Spinal cord (tissue), 10 donors: ENCODE data around the gene SHISAL1. TPM values are rescaled to one million over a fixed set of nuclear protein-coding genes. Genes with fewer than 3 reads are reported as not detected.
A peak's percentile ranks its signal among the peaks of the same experiment; 100 is the strongest.
"Not testable (repeated sequence)": the region's sequence is repeated elsewhere in the genome, so short reads cannot be mapped to it uniquely, and the experiment has no call there.

Experiments
- DNase-seq, 6 donors: peaks; one replicate each; pipeline versions ENCODE4 v3.0.0 to v3.0.0-alpha.2; 2013 to 2015; ENCODE audit warnings: low spot score in 6 of 6, low read depth in 4 of 6
- H3K27ac ChIP-seq: one replicate; pipeline ENCODE4 v1.5.1; 2013; ENCODE audit warnings: low read depth, low read length, control low read depth
- H3K27me3 ChIP-seq: one replicate; pipeline ENCODE4 v1.6.1; 2013; ENCODE audit warnings: low read length; ENCODE audit not compliant: control insufficient read depth, insufficient read depth
- H3K36me3 ChIP-seq: one replicate; pipeline ENCODE4 v1.6.1; 2013; ENCODE audit warnings: low read length; ENCODE audit not compliant: control insufficient read depth, insufficient read depth
- H3K4me1 ChIP-seq: one replicate; pipeline ENCODE4 v1.6.1; 2013; ENCODE audit warnings: low read length; ENCODE audit not compliant: control insufficient read depth, insufficient read depth
- H3K4me3 ChIP-seq: one replicate; pipeline ENCODE4 v1.5.1; 2013; ENCODE audit warnings: low read depth, low read length, control low read depth
- H3K9me3 ChIP-seq: one replicate; pipeline ENCODE4 v1.6.1; 2013; ENCODE audit warnings: low read length; ENCODE audit not compliant: control insufficient read depth, insufficient read depth
- WGBS: methylation state at CpG from one replicate; pipeline ENCODE4 v1.1.5; 2013; ENCODE audit warnings: missing lambda C conversion rate; ENCODE audit not compliant: insufficient coverage; 5-methylcytosine and 5-hydroxymethylcytosine counted together
- polyA plus RNA-seq, 2 donors: library from polyadenylated mRNA; unstranded; fragments of 120-200 nt; gene quantifications; one replicate each; pipeline ENCODE4 v1.2.1, GENCODE V29; 2013; ENCODE audit not compliant: insufficient read length in 2 of 2
- total RNA-seq, 2 donors: library from RNA; depleted of rRNA in 1 of 2; stranded (reverse); fragments of 120-200 nt in 1 of 2; fragments of >200 nt in 1 of 2; gene quantifications; one replicate each; pipeline versions ENCODE4 v1.2.3 to v1.2.4, GENCODE V29; 2013 to 2014
- donor health status: healthy.

The SHISAL1 gene
- total and polyA plus RNA-seq, 4 donors, result 8.2 to 17.0 (median 13.7) TPM

DNA sequence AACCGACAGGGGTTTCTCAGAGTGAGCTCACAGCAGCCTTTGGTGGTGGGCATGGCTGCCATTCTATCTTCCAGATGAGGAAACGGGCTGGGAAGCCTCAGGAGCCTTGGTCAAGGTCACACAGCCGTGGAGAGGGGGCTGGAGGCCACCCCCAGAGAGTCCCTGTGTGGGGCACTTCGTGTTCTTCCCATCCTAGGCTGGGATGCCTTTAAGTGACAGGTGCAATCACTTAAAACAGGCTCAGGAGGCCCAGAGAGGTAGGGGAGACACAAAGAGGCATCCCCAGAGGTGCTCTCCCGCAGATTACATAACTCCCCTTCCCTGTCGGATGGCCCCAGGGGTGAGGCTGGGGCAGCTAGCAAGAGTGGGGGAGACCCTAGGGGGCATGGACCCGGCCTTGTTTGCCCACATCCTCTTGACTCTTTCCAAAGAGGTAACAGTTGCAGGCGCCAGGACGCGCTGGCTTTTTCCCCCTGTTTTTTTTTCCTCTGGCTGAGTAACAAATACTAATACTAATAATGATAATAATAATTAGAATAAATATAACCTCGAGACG is 17.5 kb upstream of the SHISAL1 start:
- Histone ChIP-seq H3K4me1 (peaks cover 65% of the 10 kb centered on the region), H3K27me3 (peaks cover 27% of the 10 kb centered on the region)

DNA sequence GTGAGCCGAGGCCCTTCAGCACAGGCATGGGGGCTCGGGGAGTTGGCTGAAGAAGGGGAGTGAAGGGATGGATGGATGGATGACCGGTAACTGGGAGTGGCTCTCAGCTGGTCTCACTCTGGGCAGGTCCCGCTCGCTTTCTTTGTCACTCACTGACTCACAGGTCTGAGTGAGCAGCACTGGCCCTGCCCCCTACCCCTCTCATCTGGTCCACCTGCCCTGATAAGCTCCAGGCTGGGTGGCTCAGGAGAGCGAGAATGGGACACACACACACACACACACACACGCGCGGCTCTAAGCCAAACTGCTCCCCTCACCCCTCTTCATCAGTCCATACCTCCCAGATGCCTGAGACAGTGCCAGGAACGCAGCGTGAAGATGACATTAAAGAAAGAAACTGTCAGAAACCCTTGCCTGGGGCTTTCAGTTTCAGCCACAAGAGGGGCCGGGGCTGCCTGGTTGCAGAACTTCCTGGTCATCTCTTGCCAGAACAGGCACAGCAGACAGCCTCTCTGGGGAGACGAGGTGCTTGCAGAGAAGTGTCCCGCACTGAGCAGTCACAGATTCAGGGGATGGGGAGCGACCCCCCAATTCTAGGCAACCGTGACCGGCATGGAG is 16.5 kb upstream of the SHISAL1 start:
- Histone ChIP-seq H3K9me3 (no peaks in the 10 kb centered on the region), H3K4me3 (no peak overlapping the region), H3K27ac (no peak overlapping the region), H3K36me3 (no peaks in the 10 kb centered on the region), H3K4me1 (peaks cover 72% of the 10 kb centered on the region), H3K27me3 (peaks cover 27% of the 10 kb centered on the region)
- 60% methylated on average over 13 of the region's 17 CpGs for WGBS
- DNase-seq, result peak in 1 of 6 donors; percentile 80

More for the DNA sequence above, 17.5 kb upstream of the SHISAL1 start:
- Histone ChIP-seq H3K27ac (no peak overlapping the region), H3K4me3 (no peak overlapping the region), H3K9me3 (no peaks in the 10 kb centered on the region), H3K36me3 (no peaks in the 10 kb centered on the region)
- DNase-seq, result no peak
- WGBS, result 44% methylated on average over 4 of the region's 12 CpGs

- Histone ChIP-seq H3K27me3 (peaks cover 27% of the 10 kb centered on the region), H3K36me3 (no peaks in the 10 kb centered on the region), H3K27ac (no peak overlapping the region), H3K4me1 (peaks cover 72% of the 10 kb centered on the region), H3K4me3 (no peak overlapping the region), H3K9me3 (no peaks in the 10 kb centered on the region)
- DNase-seq, result no peak
- 90% methylated on average over 5 of the region's 5 CpGs for WGBS
Measured at GRCh38 chr22:44328762-44329161, 16.0 kb upstream of the SHISAL1 start.

DNA sequence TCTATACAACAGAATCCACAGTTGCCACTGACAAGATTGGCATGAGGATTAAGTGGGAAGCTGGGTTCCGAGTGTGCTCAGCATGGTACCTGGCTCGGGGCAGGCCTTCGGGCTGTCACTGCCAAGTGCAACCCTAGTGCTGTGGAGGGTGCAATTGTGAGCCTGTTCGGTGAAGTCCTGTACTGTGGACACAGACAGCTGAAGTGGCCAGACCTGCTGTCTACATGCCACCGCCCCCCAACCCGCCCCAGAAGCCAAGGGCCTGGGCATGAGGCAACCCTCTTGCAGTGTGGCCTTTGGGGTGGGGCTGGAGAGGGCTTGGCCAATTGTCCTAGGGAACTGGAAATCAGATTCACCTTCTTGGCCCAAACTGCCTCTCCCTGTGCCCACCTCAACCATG is 15.6 kb upstream of the SHISAL1 start:
- Histone ChIP-seq H3K9me3 (no peaks in the 10 kb centered on the region), H3K36me3 (no peaks in the 10 kb centered on the region), H3K27me3 (peaks cover 27% of the 10 kb centered on the region), H3K4me1 (peaks cover 72% of the 10 kb centered on the region), H3K27ac (no peak overlapping the region), H3K4me3 (no peak overlapping the region)
- DNase-seq, result no peak
- 81% methylated on average over 6 of the region's 6 CpGs for WGBS

DNA sequence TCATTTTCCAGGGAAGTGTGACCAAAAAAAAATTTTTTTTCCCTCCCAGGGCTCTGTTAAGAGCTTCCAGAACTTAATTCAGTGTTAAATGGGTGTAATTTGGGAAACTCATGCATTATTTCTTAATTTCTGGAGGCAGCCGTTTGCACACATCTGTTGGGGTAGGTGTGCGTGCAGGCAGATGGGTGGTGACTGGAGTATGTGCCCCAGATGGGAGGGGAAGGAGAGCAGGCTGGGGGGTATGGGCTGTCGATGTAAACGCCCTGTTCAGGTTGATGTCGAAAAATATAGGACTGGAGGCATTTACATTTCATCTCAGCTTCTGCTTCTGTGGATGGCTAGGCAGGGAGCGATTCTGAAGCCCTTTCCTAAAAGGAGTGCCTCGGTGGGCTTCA is 13.7 kb upstream of the SHISAL1 start:
- no peak overlapping the region for H3K27ac ChIP-seq
- WGBS, result 73% methylated on average over 7 of the region's 7 CpGs

GRCh38 chr22:44325718-44326490 is 13.2 kb upstream of the SHISAL1 start:
- peaks cover 62% of the 10 kb centered on the region for H3K4me1 ChIP-seq
- H3K27ac ChIP-seq, result peak overlapping the region; percentile 61
- H3K4me3 ChIP-seq, result peak overlapping the region; percentile 56
- peak in 2 of 6 donors; percentile 75 to 81 for DNase-seq
- no peaks in the 10 kb centered on the region for H3K9me3 ChIP-seq
- peaks cover under 1% of the 10 kb centered on the region for H3K36me3 ChIP-seq
- peaks cover 17% of the 10 kb centered on the region for H3K27me3 ChIP-seq
- 10% methylated on average over 20 of the region's 25 CpGs for WGBS

More for the DNA sequence above, 13.7 kb upstream of the SHISAL1 start:
- Histone ChIP-seq H3K27me3 (peaks cover 19% of the 10 kb centered on the region), H3K9me3 (no peaks in the 10 kb centered on the region), H3K4me3 (peak overlapping the region; percentile 56), H3K36me3 (no peaks in the 10 kb centered on the region), H3K4me1 (peaks cover 64% of the 10 kb centered on the region)
- no peak for DNase-seq

GRCh38 chr22:44323140-44323790 is 10.5 kb upstream of the SHISAL1 start:
- not testable (repeated sequence) for DNase-seq, H3K9me3 ChIP-seq, H3K27ac ChIP-seq, H3K27me3 ChIP-seq, H3K36me3 ChIP-seq, H3K4me3 ChIP-seq
- no CpG with 5 or more reads among the region's 1 CpG for WGBS
- H3K4me1 ChIP-seq, result peaks cover 36% of the 10 kb centered on the region

DNA sequence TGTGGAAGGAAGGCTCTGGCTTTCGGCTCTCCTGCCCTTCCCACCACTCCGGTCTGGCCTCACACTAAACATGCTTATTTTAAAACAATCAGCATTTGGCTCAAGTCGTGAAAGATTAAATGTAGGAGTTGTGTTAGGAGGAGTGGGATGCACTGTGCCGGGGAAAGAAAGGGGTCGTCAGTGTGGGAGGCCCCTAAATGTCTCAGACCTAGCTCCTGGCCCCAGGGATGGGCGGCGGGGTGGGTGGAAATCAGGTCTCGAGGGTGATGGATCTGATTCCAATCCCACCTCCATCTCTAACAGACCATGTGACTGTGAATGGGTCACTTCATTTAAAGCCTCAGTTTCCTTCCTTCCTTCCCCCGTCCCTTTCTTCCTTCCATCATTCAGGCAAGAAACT is 6.9 kb upstream of the SHISAL1 start:
- Histone ChIP-seq H3K27ac (no peak overlapping the region), H3K4me1 (peaks cover 20% of the 10 kb centered on the region), H3K9me3 (no peaks in the 10 kb centered on the region), H3K4me3 (no peak overlapping the region), H3K27me3 (no peaks in the 10 kb centered on the region), H3K36me3 (peaks cover 7% of the 10 kb centered on the region)
- 83% methylated on average over 1 of the region's 9 CpGs for WGBS
- DNase-seq, result no peak

GRCh38 chr22:44318751-44319150 is 6.0 kb upstream of the SHISAL1 start:
- Histone ChIP-seq H3K27me3 (no peaks in the 10 kb centered on the region), H3K27ac (no peak overlapping the region), H3K36me3 (peaks cover 7% of the 10 kb centered on the region), H3K4me1 (peaks cover 17% of the 10 kb centered on the region), H3K9me3 (no peaks in the 10 kb centered on the region), H3K4me3 (no peak overlapping the region)
- WGBS, result 93% methylated on average over 9 of the region's 9 CpGs
- DNase-seq, result no peak
